AG04450 (cell line): ENCODE data around the gene S100B. TPM values are rescaled to one million over a fixed set of nuclear protein-coding genes. Genes with fewer than 3 reads are reported as not detected.

ENCODE experiments used
- CTCF ChIA-PET: fragments of 300-600, 350-600 bp; formaldehyde crosslinking; extraction: SDS; loops from one replicate; lab custom pipeline; 2022; ENCODE audit warnings: antibody characterized with exemption, inconsistent platforms; lab: Charles Lee
- POLR2A ChIA-PET: fragments of 350-600 bp; formaldehyde crosslinking; extraction: SDS; loops from one replicate; lab custom pipeline; 2021; ENCODE audit warnings: antibody characterized with exemption, inconsistent platforms; lab: Yijun Ruan, JAX
- DNase-seq: peaks from one replicate; pipeline ENCODE4 v3.0.0-alpha.2; 2011; ENCODE audit warnings: low read depth, low spot score
- H3K27ac ChIP-seq: one replicate; pipeline ENCODE4 v1.5.1; 2012; ENCODE audit warnings: low read depth, low read length, control low read depth
- H3K27me3 ChIP-seq: one replicate; pipeline ENCODE4 v1.6.0; 2012; ENCODE audit warnings: low read length; ENCODE audit not compliant: control insufficient read depth, insufficient read depth
- H3K4me3 ChIP-seq: 2 replicates; pipeline ENCODE4 v1.5.1; 2011; ENCODE audit warnings: mild to moderate bottlenecking, low read depth, low read length, control low read depth
- H3K9me3 ChIP-seq: 2 replicates; pipeline ENCODE4 v1.5.1; 2012; ENCODE audit warnings: low read length; ENCODE audit not compliant: control insufficient read depth, insufficient read depth
- polyA plus RNA-seq: library from polyadenylated mRNA; depleted of rRNA; stranded (reverse); fragments of >200 nt; gene quantifications from 2 replicates; pipeline ENCODE4 v1.2.3, GENCODE V29; 2011
- TF ChIP-seq, protein P1 (sequence below): IDR thresholded peaks from 2 replicates; pipeline ENCODE4 v1.5.1; 2011; ENCODE audit warnings: low read depth, low read length, control low read depth, inconsistent platforms

The S100B gene
- polyA plus RNA-seq, 1 experiment: not detected

- ChIA-PET POLR2A (no interaction called here), CTCF (no interaction called here)
- Histone ChIP-seq H3K27ac (no peak overlapping the region), H3K27me3 (no peaks in the 10 kb centered on the region), H3K9me3 (peaks cover 3% of the 10 kb centered on the region; the same call in 1 of the 2 replicates), H3K4me3 (no peak overlapping the region)
- DNase-seq: no peak
- TF ChIP-seq, protein P1, sequence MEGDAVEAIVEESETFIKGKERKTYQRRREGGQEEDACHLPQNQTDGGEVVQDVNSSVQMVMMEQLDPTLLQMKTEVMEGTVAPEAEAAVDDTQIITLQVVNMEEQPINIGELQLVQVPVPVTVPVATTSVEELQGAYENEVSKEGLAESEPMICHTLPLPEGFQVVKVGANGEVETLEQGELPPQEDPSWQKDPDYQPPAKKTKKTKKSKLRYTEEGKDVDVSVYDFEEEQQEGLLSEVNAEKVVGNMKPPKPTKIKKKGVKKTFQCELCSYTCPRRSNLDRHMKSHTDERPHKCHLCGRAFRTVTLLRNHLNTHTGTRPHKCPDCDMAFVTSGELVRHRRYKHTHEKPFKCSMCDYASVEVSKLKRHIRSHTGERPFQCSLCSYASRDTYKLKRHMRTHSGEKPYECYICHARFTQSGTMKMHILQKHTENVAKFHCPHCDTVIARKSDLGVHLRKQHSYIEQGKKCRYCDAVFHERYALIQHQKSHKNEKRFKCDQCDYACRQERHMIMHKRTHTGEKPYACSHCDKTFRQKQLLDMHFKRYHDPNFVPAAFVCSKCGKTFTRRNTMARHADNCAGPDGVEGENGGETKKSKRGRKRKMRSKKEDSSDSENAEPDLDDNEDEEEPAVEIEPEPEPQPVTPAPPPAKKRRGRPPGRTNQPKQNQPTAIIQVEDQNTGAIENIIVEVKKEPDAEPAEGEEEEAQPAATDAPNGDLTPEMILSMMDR: no peak
Measured at GRCh38 chr21:46570119-46570518, 34.8 kb downstream of the S100B start.

- Histone ChIP-seq H3K27ac (no peak overlapping the region), H3K4me3 (no peak overlapping the region), H3K9me3 (peaks cover 3% of the 10 kb centered on the region; the same call in 1 of the 2 replicates), H3K27me3 (no peaks in the 10 kb centered on the region)
- POLR2A ChIA-PET: interaction anchor here (0.7 kb wide), 1 partner anchor 66 kb away, joined by 3 read pairs; the partner anchor contains the start of gene PRMT2
- TF ChIP-seq, protein P1: no peak
- no peak for DNase-seq
- CTCF ChIA-PET: no interaction called here
Measured at GRCh38 chr21:46569081-46569480, 35.8 kb downstream of the S100B start.

DNA sequence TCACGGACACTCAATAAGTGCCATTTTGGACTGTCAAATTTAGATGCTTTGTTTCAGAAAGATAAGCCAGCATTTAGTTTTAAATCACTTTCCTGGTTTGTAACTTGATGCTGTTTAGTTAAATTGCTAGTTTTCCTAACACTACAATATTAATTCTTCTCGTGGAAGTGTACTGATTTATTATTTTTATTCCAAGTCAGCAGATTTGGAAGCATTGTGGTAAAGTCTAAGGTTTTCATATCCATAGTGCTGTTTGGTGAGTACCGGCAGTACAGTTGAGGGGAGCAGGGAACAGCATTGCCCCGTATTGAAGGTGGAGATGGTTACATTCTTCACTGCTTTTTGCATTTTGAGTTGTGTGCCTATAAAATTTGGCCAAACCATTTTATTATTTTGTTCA is 36.3 kb downstream of the S100B start:
- Histone ChIP-seq H3K9me3 (peaks cover 3% of the 10 kb centered on the region; the same call in 1 of the 2 replicates), H3K27ac (no peak overlapping the region), H3K4me3 (no peak overlapping the region), H3K27me3 (no peaks in the 10 kb centered on the region)
- CTCF ChIA-PET: no interaction called here
- no peak for DNase-seq
- TF ChIP-seq, protein P1: no peak
- POLR2A ChIA-PET: interaction anchor here (0.7 kb wide), 1 partner anchor 67 kb away, joined by 3 read pairs; the partner anchor contains the start of gene PRMT2

DNA sequence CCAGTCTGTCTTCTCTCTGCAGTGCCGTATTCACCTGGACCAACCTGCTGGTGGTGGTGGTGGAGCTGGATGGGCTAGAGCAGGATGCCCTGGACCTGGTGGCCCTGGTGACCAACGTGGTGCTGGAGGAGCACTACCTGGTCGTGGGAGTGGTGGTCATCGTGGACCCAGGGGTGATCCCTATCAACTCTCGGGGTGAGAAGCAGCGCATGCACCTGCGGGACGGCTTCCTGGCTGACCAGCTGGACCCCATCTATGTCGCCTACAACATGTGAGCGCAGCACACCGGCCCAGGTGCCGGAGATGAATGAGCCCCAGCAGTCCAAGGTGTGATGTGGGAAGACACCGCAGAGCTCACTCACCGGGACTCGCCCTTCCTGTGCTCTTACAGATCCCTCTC is 37.5 kb downstream of the S100B start:
- Histone ChIP-seq H3K27ac (no peak overlapping the region), H3K9me3 (no peaks in the 10 kb centered on the region), H3K27me3 (no peaks in the 10 kb centered on the region), H3K4me3 (no peak overlapping the region)
- POLR2A ChIA-PET: no interaction called here
- DNase-seq: no peak
- CTCF ChIA-PET: no interaction called here
- TF ChIP-seq, protein P1: no peak

DNA sequence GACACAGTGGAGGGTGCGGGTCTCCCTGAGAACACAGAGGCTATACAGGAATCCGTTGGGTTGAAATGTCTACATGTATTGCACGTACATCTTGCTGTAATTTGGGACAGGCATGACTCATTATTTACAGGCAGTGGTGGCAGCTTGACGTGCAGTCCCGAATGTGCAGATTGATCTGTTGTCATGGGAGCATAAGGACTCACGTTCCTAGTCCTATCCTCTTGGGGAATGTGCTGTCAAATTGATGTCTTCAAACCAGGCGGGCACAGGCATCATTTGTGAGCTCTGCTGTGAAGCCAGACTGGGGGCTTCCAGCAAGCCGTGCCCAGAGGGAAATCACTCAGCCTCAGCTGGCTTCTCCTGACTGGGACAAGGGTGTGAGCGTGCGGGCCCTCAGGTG is 40.5 kb downstream of the S100B start:
- TF ChIP-seq, protein P1: no peak
- H3K27ac ChIP-seq: no peak overlapping the region
- no peak for DNase-seq

More for the DNA sequence above, 40.5 kb downstream of the S100B start:
- Histone ChIP-seq H3K9me3 (no peaks in the 10 kb centered on the region; the same call in 1 of the 2 replicates), H3K27me3 (no peaks in the 10 kb centered on the region), H3K4me3 (no peak overlapping the region)
- POLR2A ChIA-PET: no interaction called here
- CTCF ChIA-PET: no interaction called here
